GM04503 (cell line): ENCODE measurements around the gene LMX1A.

Experiments used
- DNase-seq: peaks from one replicate; pipeline ENCODE4 v3.0.0-alpha.2; 2012; ENCODE audit warnings: low read depth

The LMX1A gene

DNA sequence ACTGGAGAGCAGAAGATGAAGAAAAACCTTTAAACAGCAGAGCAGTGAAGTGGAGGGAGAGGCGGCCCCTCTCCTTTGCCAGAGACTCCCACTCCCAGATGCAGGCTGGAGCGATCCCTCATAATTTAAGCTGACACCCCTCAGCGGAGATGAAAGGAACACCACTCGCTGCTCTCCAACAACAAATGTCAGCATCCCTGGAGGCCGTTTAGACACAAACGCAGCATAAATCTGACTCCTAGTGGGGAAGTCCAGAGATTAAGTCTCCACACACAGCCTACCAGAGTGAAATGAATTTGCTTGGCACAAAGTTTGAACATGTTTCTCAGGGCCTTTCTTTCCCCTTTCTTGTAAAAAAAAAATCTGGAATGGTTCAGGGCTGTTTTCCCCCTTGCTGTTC is 137.8 kb downstream of the LMX1A start:
- DNase-seq = no peak

DNA sequence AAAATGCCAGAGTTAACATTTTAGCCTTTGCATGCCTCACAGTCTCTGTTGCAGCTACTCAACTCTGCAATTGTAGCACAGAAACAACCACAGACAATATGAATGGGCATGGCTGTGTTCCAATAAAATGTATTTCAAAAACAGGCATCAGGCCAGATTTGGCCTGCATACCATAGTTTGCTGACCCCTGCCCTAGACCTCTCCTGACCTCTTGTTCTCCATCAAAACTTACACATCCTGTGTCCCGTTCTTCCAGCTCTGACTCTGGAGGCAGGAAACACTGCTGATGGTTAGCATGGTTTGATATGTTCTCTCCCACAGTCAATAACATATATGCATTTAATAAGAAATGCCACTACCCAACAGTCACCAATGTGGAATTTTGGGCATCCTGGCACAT is 138.6 kb downstream of the LMX1A start:
- no peak for DNase-seq

DNA sequence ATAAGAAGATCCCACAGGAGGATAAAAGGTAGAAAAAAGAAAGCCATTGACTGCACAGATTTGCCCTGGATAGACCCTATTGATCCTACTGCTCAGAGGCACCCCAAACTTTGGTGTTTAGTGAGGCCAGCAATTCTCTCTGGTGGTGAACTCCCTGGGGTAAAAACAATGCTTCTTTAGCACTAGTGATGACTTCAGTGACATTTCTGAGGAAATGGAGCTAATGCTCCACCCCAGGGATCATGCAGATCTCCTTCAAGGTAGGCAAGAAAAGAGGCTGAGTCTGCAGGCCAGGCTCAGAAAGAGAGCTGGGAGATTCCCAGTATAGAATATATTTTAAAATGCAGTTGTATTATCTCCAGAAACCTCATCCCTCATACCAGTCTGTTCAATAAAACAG is 140.3 kb downstream of the LMX1A start:
- no peak for DNase-seq

DNA sequence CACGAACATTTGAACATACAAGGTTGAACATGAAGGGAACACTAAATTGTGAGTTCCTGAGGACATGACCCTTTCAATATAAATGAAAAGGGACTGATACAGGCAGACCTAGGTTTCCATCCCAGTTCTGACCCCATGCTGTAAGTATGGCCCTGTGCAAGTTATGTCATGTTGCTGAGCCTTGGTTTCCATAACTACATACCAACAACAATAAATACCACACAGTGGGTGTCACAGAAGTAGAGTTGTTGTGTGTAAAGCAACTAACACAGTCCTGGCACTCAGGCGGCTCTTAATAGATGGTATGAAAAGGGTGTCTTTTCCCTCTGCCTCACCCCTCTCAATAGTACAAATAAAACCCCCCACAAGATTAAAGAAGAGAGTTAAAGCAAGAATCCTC is 140.8 kb downstream of the LMX1A start:
- no peak for DNase-seq

DNA sequence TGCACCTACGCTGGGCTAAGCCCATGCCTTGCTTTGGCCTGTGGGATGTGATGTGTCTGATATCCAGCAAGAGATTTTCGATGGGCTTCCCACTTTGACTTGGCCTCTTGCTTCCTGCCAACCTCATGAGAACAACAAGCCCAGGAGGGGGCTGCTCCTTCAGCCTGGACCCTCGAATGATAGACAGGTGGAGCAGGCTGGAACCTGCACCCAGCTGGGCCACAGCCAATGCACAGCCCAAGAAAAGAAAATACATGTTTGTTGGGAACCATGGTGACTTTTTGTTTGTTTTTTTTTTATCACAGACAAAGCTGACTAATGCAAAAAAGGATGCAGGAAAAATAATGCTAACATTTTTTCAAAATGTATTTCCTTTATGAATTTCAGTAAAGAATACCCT is 144.3 kb downstream of the LMX1A start:
- DNase-seq = no peak

DNA sequence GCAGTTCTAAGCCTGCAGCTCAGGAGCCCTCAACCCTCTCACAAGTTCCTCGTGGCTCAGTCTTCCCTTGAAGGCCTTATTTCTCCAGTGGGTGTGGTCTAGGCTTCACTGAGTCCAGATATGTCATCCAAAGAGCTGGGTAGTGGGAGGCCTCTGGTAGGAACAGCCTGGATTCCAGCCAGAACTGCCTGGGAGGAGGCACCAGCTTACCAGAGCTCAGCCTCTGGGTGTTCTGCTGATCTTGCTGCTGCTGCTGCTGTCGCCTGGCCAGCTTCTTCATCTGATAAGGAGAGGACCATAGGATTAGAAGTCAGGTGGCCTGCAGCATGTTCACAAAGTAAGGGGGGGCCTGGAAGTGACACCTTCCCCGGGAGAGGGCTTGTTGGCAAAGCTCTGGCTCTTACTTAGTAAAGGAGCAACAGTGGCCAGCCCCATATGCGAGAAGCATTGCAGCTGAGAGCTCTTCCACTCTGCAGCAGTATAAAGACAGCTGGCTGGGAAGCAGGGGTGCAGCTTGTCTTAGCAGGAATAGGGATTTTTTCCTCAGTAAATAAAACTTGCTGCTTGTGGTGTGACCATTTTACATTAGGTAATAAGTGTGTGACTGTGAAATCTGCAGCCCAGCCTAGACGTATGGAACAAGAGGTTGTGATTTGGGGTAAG is 148.5 kb downstream of the LMX1A start:
- no peak for DNase-seq

DNA sequence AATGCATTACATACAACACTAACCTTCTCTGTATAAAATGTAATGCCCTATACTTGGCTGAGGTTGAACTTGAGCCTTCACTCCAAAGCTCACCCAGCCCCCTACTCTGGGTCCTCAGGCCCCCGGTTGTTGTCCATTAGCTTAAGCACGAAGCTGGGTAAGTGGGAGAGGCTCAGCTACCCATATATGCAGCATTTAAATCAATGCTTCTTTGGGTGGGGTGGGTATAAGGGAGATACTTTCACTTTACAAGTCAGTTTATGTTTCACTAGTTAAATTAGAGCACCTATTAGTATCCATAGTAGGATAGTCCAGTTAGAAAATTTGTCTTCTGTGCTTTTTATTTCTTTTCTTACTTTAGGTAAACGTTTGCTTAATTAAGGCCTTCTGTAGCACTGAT is 151.4 kb downstream of the LMX1A start:
- no peak for DNase-seq

DNA sequence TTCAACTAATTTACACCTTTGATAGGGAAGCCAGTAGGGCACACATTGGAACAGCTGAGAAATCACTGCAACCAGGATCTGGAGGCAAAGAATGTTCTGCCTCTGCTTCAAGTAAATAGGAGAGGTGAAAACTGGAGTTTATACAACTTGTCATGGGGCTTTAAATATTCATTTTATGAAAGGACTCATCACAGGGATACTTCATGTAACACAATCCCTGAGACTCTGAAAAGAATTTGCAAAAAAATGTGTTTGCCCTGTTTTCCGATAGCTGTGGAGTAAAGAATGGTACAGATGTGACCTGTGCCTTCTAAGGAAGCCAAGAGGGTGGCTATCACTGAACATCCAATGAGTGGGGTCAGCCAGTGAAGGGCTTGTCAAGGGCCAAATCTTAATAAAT is 152.0 kb downstream of the LMX1A start:
- DNase-seq = no peak

DNA sequence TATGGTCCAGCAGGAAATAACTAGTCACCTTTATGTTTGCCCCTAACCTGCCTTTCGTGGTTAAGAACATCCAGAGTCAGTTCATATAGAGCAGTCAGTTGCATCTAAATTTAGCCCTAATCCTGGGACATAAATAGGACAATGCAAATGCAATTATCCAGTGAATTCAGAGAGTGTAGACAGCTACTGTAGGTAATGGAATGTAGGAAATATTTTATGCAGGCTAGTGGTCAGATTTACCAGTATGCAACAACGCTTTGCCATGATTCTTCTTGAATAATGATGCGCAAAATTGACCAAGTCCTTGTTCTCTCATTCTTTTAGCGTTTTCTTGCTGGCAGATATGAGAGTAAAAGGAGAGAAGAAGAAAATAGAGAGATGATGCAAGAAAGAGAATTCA is 165.4 kb downstream of the LMX1A start:
- no peak for DNase-seq

DNA sequence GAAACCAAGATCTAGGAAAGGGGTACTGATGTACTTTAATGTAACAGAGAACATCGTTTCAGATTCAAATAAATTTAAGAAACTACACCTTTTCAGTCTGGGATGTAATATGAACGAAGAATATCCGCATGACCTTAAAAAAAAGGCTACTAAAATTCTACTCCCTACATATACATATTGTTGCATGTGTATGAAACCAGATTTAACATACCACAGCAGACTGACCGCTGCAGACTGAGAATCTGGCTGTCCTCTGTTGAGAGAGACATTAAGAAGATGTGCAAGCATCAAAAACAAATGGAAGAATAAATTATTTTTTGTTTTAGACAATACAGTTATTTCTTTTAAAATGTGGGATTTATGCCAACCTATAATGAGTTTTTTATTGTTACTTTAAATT is 166.6 kb downstream of the LMX1A start:
- DNase-seq = no peak

DNA sequence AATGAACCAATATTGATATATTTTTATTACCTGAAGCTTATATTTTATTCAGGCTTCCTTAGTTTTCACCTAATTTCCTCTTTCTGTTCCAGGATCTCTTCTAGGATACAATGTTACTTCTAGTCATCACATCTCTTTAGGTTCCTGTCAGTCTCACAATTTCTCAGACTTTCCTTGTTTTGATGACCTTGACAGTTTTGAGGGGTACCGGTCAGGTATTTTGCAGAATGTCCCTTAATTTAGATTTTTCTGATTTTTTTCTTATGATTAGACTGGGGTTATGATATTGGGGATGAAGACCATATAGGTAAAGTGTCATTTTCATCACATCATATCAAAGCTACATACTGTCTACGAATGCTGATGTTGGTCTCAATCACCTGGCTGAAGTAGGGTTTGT is 167.5 kb downstream of the LMX1A start:
- DNase-seq = no peak

DNA sequence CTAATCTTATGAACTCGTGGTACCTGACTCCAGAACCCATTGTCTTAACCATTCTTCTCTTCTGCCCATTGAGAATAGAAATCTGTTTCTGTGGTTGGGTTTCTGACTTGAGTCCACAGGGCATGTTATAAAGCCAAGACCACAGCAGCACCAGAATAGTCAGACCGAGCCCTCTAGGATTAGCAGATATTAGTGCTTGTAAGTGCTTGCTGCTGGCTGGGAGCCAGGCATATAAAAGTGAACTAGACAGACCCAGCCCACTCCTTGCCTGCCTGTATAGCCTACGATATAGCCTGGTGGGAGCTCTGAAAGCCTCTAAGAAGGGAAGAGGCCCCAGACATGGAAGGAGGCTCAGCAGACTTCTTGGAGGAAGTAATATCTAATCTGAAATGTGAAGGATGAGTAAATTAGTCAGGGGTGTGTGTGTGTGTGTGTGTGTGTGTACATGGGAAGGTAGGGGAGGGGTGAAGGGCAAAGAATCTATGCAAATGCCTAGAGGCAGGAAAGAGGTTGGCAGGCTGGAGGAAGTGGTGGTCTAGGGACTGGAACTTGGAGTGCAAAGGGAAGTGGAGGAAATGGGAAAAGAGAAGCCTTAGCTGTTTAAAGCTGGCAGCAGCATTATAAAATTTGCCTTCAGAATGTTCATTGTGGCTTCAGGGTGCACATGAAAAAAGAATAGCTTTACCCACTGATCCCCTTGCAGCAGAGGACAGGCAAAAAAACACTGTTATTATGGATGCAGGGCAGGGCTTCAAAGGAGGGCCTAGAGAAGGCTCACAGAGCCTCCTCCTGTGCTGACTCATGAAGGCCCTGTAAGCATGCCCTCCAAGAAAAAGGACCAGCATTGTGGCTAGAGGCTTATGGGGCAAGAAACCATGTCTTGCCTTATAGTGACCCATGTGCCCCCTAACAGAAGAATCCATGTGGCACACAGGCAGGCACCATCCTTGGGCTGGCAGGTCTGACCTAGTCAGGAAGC is 169.2 kb downstream of the LMX1A start:
- DNase-seq = no peak

DNA sequence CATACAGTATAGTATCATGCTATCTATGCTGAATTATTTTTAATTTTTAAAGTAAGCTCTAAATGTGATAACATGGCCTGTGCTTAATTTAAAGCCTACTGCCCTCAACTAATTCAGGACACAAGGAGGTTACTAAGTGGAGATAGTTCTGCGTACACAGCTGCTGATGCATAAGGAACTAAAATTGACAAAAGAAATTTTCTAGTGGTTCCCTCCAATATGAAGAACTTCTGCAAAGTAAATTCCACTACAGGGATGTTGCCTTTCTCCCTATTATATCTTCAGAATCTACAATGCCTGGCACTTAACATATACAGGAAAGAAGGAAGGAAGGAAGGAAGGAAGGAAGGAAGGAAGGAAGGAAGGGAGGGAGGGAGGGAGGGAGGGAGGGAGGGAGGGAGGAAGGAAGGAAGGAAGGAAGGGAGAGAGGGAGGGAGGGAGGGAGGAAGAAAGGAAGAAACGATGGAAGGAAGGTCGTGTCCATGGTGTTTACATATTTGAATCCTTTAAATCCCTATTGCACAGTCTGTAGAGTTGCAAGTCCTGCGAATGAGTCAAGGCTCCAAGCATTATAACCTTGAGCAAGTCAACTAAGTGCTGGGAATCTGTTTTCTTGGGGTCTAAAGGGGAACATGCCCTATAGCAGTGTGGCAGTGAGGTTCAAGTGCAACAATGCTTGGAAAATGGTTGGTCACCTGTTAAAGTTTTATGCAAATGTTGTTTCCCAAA is 171.2 kb downstream of the LMX1A start:
- DNase-seq = no peak

DNA sequence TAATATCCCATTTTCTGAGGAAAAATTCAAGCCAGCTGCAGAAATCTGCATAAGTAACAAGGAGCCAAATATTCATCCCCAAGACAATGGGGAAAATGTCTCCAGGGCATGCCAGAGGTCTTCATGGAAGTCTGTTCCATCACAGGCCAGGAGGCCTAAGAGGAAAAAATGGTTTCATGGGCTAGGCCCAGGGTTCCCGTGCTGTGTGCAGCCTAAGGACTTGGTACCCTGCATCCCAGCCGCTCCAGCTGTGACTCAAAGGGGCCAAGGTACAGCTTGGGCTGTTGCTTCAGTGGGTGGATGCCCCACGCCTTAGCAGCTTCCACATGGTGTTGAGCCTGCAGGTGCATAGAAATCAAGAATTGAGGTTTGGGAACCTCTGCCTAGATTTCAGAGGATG is 173.5 kb downstream of the LMX1A start:
- no peak for DNase-seq

DNA sequence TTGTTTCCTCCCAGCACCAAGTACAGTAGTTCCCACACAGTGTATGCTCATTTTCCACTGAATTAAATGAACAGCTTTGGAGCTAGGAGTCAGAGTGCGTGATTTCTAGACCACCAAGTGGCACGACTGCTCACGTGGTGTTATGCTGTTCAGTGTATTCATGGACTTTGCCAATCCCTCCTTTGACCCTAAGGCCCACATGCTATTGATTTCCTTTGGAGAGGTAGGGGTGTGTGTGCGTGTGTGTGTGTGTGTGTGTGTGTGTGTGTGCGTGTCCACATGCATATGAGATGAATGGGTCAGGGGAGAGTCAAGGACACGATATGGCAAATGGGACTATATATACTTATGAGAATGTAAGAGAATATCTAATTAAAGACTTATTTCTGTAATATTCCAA is 177.2 kb downstream of the LMX1A start:
- DNase-seq = no peak

DNA sequence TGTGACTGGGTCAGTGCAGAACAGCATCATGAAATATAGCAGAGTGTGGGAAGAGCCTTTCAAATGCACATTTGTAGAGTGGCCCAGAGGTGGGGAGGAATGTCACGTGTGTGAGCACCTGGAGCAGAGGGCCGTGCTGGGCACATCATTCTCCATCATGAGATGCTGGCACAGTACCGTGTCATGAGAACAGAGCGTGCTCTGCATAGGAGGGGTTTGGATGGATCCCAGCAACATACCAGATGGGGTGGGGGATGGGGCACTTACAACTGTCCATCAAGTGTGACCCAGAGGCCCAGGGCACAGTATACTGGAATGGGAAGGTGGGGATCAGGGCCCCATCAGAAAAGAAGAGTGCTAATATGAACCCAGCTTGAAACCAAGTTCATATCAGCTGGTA is 182.0 kb downstream of the LMX1A start:
- DNase-seq = no peak

DNA sequence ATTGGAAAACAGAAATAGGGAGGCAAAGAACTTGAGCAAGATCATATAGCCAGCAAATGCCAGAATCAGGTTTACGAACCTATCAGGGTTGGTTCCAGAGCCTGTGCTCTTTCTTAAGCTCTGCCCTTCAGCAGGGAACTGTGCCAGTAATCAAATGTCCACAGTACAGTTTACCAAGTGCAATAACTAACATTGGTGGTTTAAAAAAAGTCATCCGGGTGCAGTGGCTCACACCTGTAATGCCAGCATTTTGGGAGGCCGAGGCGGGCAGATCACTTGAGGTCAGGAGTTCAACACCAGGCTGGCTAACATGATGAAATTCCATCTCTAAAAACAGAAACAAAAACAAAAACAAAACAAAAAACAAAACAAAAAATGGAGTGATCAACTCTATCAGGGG is 182.7 kb downstream of the LMX1A start:
- DNase-seq = no peak

DNA sequence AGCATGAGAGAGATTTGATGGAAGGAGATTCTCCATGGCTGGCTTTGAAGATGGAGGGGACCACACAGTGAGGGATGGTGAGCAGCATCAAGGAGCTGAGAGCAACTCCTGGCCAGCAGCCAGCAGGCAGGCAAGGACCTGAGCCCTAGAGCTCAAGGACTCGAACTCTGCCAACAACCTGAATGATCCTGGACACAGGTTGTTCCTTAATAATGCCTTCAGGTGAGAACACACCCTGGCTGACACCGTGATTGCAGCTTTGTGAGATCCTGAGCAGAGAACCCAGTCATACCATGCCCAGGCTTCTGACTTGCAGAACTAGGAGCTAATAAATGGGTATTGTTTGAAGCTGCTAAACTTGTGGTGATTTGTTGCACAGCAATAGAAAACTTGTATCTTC is 183.1 kb downstream of the LMX1A start:
- DNase-seq = no peak

DNA sequence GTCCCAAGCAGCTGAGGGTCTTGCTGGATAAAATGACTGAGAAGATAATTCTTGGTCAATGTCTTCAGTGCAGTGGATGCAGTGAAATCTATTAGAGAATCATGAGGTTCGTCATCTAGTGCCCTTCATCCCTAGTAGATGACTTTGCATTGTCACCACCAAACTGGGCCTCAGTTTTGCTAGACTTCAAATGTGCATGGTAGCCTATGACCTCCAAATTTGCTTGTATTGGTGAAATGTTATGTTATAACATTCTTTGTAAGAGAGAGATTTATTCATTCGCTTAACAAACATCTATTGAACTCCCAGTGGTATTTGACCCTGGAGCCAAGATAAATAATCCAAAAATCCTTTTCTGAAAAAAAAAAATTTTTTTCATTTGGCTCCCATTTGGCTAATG is 183.8 kb downstream of the LMX1A start:
- DNase-seq = no peak

DNA sequence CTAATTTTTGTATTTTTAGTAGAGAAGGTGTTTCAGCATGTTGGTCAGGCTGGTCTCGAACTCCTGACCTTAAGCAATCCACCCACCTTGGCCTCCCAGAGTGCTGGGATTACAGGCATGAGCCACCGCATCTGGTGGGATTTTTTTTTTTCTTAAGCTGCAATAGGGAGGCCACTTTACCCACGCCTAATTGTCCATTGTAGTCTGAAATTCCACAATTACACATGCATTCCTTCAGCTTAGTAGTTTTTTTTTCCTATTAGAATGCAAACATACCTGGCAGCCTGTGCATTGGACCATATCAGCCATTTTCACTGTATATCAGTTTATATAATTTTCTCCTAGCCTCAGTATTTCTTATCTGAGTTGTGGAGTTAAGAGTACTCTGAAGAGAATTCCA is 186.8 kb downstream of the LMX1A start:
- DNase-seq = no peak

DNA sequence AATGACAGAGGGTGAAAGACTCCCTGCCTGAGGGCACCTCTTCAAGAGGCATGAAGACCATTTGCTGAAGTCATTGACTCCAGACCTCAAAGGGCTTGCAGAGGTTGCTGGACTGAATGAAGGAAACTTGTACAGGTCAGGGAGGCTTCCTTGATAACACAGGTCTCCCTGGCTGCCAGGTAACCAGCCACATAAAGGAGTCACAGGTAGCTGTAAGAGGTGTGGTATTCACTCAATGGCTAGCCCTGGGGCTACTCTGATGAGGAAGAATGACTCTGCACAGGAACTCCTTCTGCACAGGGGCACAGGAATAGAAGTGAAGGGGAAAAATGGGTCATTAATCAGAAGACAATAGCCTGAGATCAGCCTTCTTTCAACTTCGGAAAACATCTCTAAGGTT is 187.5 kb downstream of the LMX1A start:
- no peak for DNase-seq

DNA sequence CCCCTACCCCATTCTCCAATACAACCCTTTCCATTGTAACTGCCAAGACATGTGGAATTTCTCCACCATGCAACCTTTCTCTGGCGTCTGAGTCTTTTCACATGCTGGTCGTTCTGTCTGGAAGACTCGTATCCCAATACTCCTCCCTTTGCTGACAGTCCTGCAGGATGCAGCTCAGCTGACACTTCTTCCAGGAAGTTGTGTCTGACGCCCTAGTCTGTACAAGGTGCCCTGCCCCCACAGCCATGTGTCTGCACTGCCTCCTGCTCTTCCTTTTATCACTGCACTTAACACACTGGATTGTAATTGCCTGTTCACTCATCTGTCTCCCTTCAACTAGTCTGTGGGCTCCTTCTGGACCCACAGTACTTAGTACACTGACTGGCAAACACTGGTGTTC is 188.0 kb downstream of the LMX1A start:
- DNase-seq = no peak

DNA sequence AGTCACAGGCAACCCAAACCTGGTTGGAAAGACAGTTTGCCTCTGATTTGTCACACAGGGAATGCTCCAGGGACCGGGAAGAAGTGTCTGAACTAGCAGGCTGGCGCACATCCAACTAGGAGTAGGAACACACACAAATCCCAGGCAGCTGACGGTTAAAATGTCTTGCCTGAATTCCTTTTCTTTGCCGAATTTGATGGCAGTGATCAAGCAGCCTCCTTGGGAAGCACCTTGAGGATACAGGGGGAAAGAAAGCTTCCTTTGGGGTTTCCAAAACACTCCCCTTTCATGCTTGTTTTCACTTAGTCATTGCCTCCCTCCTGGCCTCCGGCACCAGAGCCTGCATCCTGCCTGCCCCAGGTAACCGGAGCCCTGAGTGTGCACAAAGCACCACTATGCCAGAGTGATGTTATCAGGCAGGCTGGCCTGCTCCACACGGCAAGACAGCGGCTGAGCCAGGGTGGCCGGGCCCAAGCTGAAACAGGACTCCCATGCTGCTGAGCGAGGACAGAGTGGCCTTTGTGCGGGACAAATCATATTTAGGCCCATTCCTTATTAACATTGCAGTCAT is 193.8 kb downstream of the LMX1A start:
- DNase-seq = no peak
